Cardiac septum (tissue), 1 donor: ENCODE measurements around the gene FKBP2. TPM values are rescaled to one million over a fixed set of nuclear protein-coding genes. Genes with fewer than 3 reads are reported as not detected.
A peak's percentile ranks its signal among the peaks of the same experiment; 100 is the strongest.

ENCODE experiments used
- DNase-seq: peaks from one replicate; pipeline ENCODE4 v3.0.0-alpha.2; 2020; ENCODE audit warnings: low spot score
- intact Hi-C: fragments of 100-400 bp; cut with DNase I; formaldehyde crosslinking; loops from one replicate; pipeline ENCODE4 v1.14.0; 2022
- long read RNA-seq: library from polyadenylated mRNA; unstranded; transcript quantifications from one replicate; pipeline ENCODE4 v2.0.0, GENCODE V29; 2021
- total RNA-seq: library from RNA; stranded (reverse); fragmentation: NEBNext Ultra II Directional; extraction: Animal tissue kit (Norgen Biotek cat#: 25700); gene quantifications from one replicate; pipeline ENCODE4 v1.2.1, GENCODE V29; 2021
- donor health status: DM: no; HTN: no; CAD: no.

Gene FKBP2
- total RNA-seq, result 57.8 TPM
- long read RNA-seq, transcript FKBP2-202 (6 exons, 1,002 nt), result minor isoform, 11 of 62 reads
- long read RNA-seq, transcript FKBP2-201 (6 exons, 657 nt), result major isoform, 46 of 62 reads
- long read RNA-seq, partial matches to known transcripts, result 1 of 62 reads
- long read RNA-seq, other reads (novel, unspliced or antisense), result 0 of 62 reads

GRCh38 chr11:64240435-64241240, at the start of gene FKBP2:
Gene FKBP2 (plus strand): TSS chr11:64241095. CDS start chr11:64242388, 1,293 bp downstream.
- intact Hi-C loops, result no loop called here
- DNase-seq, result peak; percentile 99

DNA sequence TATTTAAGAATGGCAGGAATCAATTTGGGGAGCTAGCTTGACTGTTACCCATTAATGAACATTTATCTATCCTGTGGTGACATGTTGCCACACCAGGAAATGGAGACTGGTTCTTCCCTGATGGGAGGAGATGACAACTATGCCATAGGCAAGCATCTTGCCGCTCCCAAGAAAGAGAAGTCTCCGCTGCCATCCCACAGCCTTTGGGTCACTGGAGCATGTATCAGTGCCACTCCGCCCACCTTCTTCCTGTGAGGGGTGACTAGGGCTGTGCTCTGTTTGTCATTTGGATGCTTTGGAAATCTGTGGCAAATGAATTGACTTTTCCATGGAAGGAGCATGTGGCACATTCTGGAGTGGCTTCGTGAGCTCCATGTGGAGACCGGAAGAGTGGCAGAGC, 48.5 kb upstream of the FKBP2 start:
- no peak for DNase-seq

GRCh38 chr11:64196626-64197025, 44.3 kb upstream of the FKBP2 start:
- DNase-seq, result no peak
- intact Hi-C loops, result no loop called here

More for the DNA sequence above, 48.5 kb upstream of the FKBP2 start:
- intact Hi-C loops, result no loop called here

DNA sequence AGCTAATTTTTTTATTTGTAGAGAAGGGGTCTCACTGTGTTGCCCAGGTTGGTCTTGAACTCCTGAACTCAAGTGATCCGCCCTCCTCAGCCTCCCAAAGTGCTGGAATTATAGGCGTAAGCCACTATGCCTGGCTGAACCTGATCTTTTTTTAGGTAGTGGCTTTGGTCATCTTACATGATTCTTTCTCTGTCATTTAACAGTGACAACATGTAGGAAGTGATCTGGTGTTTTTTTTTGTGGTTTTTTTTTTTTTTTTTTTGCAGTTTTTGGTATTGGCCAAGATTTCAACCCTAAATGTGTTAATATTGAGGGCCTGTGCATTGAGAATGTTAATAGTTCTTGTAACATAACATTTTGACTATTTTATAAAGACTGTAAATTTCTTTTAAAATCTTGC, 42.4 kb upstream of the FKBP2 start:
- intact Hi-C loops, result no loop called here
- DNase-seq, result no peak

- intact Hi-C loops, result no loop called here
- DNase-seq, result no peak
Observed at GRCh38 chr11:64201543-64201942, 39.4 kb upstream of the FKBP2 start.

DNA sequence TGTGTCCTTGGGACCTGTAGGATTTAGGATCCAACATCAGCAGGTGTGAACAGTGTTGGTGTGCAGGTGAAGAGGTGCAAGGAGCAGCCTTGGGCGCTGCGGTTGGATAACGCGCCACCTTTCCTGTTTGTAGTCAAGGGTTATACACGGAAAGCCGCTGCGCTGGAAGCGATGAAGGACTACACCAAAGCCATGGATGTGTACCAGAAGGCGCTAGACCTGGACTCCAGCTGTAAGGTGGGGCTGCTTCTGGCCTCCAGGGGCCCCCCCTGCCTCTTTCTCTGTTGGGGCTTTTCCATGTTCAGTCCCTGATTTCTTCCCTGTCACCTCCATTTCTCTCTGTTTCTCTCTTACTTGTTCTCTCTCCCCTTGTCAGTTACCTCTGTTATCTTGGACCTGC, 37.9 kb upstream of the FKBP2 start:
- intact Hi-C loops, result no loop called here
- no peak for DNase-seq

GRCh38 chr11:64203421-64204079, 37.3 kb upstream of the FKBP2 start:
- no peak for DNase-seq
- intact Hi-C loops, result loop anchor here (2.0 kb wide), 2 partner anchors 65 to 97 kb away; partner anchors contain the start of gene CATSPERZ

- no peak for DNase-seq
- intact Hi-C loops, result loop anchor here (2.0 kb wide), 2 partner anchors 65 to 97 kb away; partner anchors contain the start of gene CATSPERZ
Observed at GRCh38 chr11:64204080-64204440, 36.8 kb upstream of the FKBP2 start.

- intact Hi-C loops, result loop anchor here (2.0 kb wide), 2 partner anchors 64 to 96 kb away; partner anchors contain the start of gene CATSPERZ
- DNase-seq, result peak; percentile 93
Observed at GRCh38 chr11:64204464-64204989, 36.4 kb upstream of the FKBP2 start.

GRCh38 chr11:64206457-64207255, 34.2 kb upstream of the FKBP2 start, which contains the start of gene FERMT3:
Gene FERMT3 (plus strand): TSS chr11:64206721. CDS start chr11:64207365, 644 bp downstream.
- intact Hi-C loops, result no loop called here
- peak; percentile 89 for DNase-seq

DNA sequence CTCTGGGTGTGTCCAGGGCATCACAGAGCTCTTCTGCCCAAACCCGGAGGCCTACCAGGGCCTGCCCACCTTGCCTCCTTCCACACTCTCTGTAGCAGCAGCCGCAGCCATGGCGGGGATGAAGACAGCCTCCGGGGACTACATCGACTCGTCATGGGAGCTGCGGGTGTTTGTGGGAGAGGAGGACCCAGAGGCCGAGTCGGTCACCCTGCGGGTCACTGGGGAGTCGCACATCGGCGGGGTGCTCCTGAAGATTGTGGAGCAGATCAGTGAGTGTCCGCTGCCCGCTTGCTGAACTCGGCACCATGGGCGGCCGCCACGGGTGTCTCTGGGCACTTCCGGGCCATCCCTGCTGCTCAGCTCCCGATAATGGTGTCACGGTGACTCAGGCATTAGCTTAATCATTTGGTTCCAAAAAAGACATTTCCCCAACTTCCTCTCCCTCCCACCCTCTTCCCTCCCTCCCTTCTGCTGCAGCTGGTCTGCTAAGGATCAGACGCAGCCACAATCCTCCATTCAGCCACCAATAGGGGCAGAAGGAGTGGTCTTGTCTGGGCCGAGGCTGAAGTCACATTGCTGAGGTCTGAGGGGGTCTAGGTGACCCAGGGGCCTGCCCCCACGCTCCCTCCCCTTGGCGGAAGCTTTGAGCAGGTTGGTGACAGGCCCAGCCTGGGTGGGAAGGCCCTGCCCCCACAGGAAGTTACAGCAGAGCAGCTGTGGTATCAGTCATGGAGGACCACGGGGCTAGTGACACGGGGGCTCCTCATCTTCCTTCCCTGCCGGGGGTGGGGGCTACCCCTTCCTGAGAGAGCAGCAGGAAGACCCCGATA, 33.4 kb upstream of the FKBP2 start:
- intact Hi-C loops, result no loop called here
- DNase-seq, result peak; percentile 93

- no peak for DNase-seq
- intact Hi-C loops, result no loop called here
Observed at GRCh38 chr11:64208086-64208795, 32.7 kb upstream of the FKBP2 start.

- intact Hi-C loops, result no loop called here
Observed at GRCh38 chr11:64208796-64209562, 31.9 kb upstream of the FKBP2 start.

DNA sequence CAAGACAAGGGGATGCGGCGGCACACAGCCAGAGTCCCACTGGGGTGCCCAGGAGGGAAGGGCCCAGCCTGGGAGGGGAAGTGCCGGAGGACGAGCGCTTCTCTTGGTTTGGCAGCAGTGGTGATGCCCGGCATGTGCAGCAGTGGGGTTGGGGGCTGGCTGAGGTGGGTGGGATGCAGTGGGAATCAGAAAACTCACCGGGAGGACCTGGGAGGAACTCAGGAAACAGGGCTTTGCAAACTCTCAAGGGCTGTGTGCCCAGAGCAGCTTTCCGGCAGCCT, 31.4 kb upstream of the FKBP2 start:
- intact Hi-C loops, result no loop called here
- no peak for DNase-seq

More at GRCh38 chr11:64208796-64209562, 31.9 kb upstream of the FKBP2 start:
- DNase-seq, result no peak

DNA sequence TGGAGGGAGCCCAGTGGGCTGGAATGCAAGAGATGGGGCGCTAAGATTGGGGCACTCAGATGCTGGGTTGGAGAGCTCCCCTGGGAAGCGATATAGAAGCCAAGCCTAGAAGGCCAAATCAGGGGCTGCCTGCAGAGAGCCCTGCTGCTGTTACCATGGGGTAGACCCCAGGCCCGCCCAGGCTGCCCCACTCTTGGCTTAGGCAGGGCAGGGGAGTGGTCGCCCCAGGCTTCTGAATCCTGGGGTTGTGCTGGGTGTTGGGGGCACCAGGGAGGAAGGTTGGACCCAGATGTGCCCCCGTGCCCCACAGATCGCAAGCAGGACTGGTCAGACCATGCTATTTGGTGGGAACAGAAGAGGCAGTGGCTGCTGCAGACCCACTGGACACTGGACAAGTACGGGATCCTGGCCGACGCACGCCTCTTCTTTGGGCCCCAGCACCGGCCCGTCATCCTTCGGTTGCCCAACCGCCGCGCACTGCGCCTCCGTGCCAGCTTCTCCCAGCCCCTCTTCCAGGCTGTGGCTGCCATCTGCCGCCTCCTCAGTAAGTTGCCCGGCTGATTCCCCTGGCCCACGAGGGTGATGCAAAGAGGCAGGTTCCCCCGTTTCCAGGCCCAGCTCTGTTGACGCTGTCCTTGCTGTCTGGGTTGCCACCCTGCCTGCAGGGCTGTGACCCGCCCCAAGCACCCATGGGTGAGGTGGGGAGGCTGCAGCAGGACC, 30.4 kb upstream of the FKBP2 start:
- intact Hi-C loops, result no loop called here
- no peak for DNase-seq

- intact Hi-C loops, result no loop called here
- DNase-seq, result no peak
Observed at GRCh38 chr11:64211181-64211872, 29.6 kb upstream of the FKBP2 start.
